ENCODE measurements around the gene BMP10.

BMP10 gene

GRCh38 chr2:68861330-68861729 is 9.9 kb downstream of the BMP10 start:
- H3K4me3 ChIP-seq (ENCODE audit: low read depth, low read length): no peak overlapping the region
- TF ChIP-seq, protein P1, sequence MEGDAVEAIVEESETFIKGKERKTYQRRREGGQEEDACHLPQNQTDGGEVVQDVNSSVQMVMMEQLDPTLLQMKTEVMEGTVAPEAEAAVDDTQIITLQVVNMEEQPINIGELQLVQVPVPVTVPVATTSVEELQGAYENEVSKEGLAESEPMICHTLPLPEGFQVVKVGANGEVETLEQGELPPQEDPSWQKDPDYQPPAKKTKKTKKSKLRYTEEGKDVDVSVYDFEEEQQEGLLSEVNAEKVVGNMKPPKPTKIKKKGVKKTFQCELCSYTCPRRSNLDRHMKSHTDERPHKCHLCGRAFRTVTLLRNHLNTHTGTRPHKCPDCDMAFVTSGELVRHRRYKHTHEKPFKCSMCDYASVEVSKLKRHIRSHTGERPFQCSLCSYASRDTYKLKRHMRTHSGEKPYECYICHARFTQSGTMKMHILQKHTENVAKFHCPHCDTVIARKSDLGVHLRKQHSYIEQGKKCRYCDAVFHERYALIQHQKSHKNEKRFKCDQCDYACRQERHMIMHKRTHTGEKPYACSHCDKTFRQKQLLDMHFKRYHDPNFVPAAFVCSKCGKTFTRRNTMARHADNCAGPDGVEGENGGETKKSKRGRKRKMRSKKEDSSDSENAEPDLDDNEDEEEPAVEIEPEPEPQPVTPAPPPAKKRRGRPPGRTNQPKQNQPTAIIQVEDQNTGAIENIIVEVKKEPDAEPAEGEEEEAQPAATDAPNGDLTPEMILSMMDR (IDR thresholded peaks at IDR 0.05; ENCODE audit: low read depth, low read length): no peak

DNA sequence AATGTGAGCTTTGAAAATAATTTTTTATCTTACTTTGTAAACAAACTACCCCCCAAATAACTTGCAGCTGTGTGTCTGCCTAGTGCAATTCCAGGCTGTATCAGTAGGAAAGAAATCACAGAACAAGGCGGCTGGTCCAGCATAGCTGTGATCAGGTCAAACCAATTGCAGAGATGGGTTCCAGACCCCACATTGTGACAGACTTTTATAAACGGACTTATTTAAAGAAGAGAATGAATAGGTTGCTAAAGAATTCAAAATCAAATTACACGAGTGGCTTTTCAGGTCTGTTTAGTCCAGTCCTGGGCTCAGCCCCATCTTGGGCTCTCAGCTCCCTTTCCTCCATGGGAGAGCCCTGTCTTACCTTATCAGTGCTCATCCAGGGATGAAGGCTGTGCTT is 11.1 kb downstream of the BMP10 start:
- TF ChIP-seq, protein P1 (IDR thresholded peaks at IDR 0.05; ENCODE audit: low read depth, low read length): no peak
- H3K4me3 ChIP-seq (ENCODE audit: low read depth, low read length): no peak overlapping the region

GRCh38 chr2:68857855-68858456 is 13.2 kb downstream of the BMP10 start:
- TF ChIP-seq, protein P1 (IDR thresholded peaks at IDR 0.05; ENCODE audit: low read depth, low read length): no peak
- H3K4me3 ChIP-seq (ENCODE audit: low read depth, low read length): no peak overlapping the region

DNA sequence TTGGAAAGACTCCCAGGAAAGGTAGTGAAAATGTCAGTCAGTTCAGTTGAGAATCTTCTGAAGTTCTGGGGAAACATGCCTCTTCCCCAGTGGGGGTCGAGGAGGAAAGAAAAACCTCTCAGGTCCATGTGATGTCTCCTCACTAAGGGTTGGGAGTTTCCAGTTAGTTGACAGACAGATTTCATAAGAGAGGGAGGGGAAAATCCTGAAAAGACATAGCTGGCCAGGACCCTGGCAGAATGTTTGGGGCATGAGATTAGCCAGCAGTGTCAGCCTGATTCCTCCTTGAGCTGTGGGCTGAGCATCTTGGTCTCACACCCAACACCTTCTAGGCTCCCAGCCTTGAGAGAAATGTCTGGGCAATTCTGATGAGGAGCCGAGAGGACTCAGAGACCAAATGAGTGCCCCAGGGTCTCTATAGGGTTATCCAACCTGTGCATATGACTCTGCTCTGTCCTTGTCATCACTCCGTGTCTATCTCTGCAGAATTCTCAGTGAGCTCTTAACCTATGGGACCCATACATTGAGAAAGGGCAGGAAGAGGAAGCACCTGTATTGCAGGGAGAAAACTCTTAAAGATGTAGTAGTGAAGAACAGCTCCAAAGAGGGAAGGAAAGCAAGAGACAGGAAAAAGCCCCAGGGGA is 13.9 kb downstream of the BMP10 start:
- no peak overlapping the region for H3K4me3 ChIP-seq (ENCODE audit: low read depth, low read length)
- TF ChIP-seq, protein P1 (IDR thresholded peaks at IDR 0.05; ENCODE audit: low read depth, low read length): no peak

GRCh38 chr2:68855550-68855949 is 15.6 kb downstream of the BMP10 start:
- H3K4me3 ChIP-seq (ENCODE audit: low read depth, low read length): no peak overlapping the region
- TF ChIP-seq, protein P1 (IDR thresholded peaks at IDR 0.05; ENCODE audit: low read depth, low read length): no peak

GRCh38 chr2:68854476-68854875 is 16.7 kb downstream of the BMP10 start:
- no peak overlapping the region for H3K4me3 ChIP-seq (ENCODE audit: low read depth, low read length)
- TF ChIP-seq, protein P1 (IDR thresholded peaks at IDR 0.05; ENCODE audit: low read depth, low read length): no peak

- TF ChIP-seq, protein P1 (IDR thresholded peaks at IDR 0.05; ENCODE audit: low read depth, low read length): no peak
- H3K4me3 ChIP-seq (ENCODE audit: low read depth, low read length): no peak overlapping the region
Measured at GRCh38 chr2:68853915-68854314, 17.3 kb downstream of the BMP10 start.
